Measurements from ENCODE around the gene EML4. TPM values are rescaled to one million over a fixed set of nuclear protein-coding genes. Genes with fewer than 3 reads are reported as not detected.

The EML4 gene
- total RNA-seq, 1 experiment from 2014 or later, result 31.2 TPM

DNA sequence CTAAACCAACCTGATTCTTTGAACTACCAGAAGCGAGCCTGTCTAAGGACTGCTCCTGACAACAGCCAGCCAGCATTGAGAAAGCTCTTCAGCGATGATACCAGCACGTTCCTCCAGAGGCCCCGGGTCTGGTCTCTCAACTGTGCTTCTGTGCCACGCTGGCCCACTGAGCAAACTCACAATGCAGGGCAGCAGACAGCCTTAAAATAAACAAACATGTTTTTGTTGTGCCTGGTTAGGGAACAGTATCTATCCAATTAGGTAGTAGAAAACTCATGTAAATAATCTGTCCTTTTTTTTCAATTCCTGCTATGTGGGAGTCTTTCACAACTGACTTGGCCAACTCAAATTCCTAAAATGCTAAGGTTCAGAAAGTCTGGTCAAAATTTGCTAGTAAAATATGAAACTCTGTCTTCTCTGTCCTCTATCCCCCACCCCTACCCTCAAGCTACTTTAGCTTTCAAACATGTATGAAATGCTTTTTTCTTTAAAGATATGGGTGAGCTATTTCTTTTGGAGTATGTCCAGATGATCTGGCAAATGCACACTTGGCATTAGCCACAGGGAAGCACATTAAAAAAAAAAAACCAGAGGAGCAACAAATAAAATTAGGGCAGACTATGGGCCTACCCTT, 21.4 kb upstream of the EML4 start:
- ChIA-PET CTCF (interaction anchor here (0.9 kb wide), 1 partner anchor 42 kb away, joined by 4 read pairs; no protein-coding TSS in a partner anchor), POLR2A (interaction anchor here (0.6 to 1.6 kb wide), 4 partner anchors 9 to 143 kb away, joined by 3 to 8 read pairs (median 4); no protein-coding TSS in a partner anchor)
- Mint-ChIP-seq H3K27ac (ENCODE audit: low read depth, unreplicated experiment) (peak overlapping the region; percentile 61), H3K36me3 (ENCODE audit: insufficient read depth, unreplicated experiment) (no peaks in the 10 kb centered on the region), H3K9me3 (ENCODE audit: unreplicated experiment) (no peaks in the 10 kb centered on the region), H3K4me1 (ENCODE audit: insufficient read depth, unreplicated experiment) (peaks cover 11% of the 10 kb centered on the region), H3K27me3 (ENCODE audit: insufficient read depth, unreplicated experiment) (no peaks in the 10 kb centered on the region), H3K4me3 (ENCODE audit: unreplicated experiment) (no peak overlapping the region)
- BruUV-seq (replicated peaks), result no TSS peak
- no peak for TF ChIP-seq CTCF (IDR thresholded peaks at IDR 0.05; ENCODE audit: unreplicated experiment)
- intact Hi-C loops (cut with micrococcal nuclease), result no loop called here
- DNase-seq (ENCODE audit: unreplicated experiment), result peak; percentile 35

DNA sequence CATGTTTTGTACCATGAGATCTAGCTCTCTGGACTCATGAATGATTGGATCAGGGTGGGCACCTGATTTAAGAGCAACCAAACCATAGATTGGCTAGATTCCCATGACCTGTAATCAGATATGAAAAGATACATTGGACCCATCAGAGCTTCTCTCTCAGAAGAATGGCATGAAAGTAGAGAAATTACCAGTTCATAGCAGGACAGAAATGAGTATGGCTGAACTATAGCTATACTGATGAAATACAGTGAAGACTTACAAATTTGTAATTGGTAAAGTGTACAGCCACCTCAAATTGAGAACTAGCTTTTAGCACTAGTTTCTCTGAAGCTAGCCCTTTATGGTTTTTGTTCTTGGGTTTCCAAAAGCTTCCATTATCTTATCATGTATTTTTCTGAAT, 19.0 kb upstream of the EML4 start:
- ChIA-PET CTCF (interaction anchor here (0.6 to 0.7 kb wide), 2 partner anchors 15 to 88 kb away, joined by 3 to 4 read pairs; no protein-coding TSS in a partner anchor), POLR2A (interaction anchor here (1.0 to 1.3 kb wide), 2 partner anchors 8 to 439 kb away, joined by 3 to 5 read pairs; no protein-coding TSS in a partner anchor)
- Mint-ChIP-seq H3K4me1 (ENCODE audit: insufficient read depth, unreplicated experiment) (peaks cover 6% of the 10 kb centered on the region), H3K9me3 (ENCODE audit: unreplicated experiment) (no peaks in the 10 kb centered on the region), H3K4me3 (ENCODE audit: unreplicated experiment) (no peak overlapping the region), H3K27ac (ENCODE audit: low read depth, unreplicated experiment) (no peak overlapping the region), H3K27me3 (ENCODE audit: insufficient read depth, unreplicated experiment) (no peaks in the 10 kb centered on the region), H3K36me3 (ENCODE audit: insufficient read depth, unreplicated experiment) (no peaks in the 10 kb centered on the region)
- TF ChIP-seq CTCF (IDR thresholded peaks at IDR 0.05; ENCODE audit: unreplicated experiment), result no peak
- no TSS peak for BruUV-seq (replicated peaks)
- no peak for DNase-seq (ENCODE audit: unreplicated experiment)
- intact Hi-C loops (cut with micrococcal nuclease), result no loop called here

DNA sequence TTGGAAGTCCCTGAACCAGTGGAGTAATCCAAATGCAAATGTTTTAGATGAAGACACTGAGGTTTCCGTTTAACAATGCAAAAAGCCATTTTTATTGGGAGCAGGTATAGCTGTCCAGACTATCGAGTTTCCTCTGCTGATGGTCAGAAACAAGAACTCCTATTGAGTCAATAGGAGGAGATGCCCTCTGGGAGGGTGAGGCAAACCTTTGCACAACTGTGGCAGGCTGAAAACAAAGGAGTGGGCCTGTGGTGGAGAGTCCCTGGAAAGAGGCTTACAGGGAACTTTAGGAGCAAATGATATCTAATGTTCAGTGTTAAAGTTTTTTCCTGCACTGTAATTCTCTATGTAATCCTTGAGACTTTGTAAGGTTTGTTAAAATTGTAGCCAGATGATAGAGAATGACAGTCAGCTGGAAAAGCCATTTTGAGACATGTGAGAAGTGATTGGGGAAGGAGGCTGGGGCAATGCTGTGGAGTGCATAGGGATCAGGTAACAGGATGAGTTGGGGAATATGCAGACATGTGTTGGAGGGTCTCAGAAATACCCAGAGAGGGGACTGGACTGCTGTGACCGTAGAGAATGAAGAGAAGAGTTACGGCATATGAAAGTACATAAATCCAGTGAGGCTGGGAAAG, 15.1 kb upstream of the EML4 start:
- Mint-ChIP-seq H3K9me3 (ENCODE audit: unreplicated experiment) (no peaks in the 10 kb centered on the region), H3K27ac (ENCODE audit: low read depth, unreplicated experiment) (no peak overlapping the region), H3K36me3 (ENCODE audit: insufficient read depth, unreplicated experiment) (no peaks in the 10 kb centered on the region), H3K27me3 (ENCODE audit: insufficient read depth, unreplicated experiment) (no peaks in the 10 kb centered on the region), H3K4me3 (ENCODE audit: unreplicated experiment) (no peak overlapping the region), H3K4me1 (ENCODE audit: insufficient read depth, unreplicated experiment) (no peaks in the 10 kb centered on the region)
- no peak for DNase-seq (ENCODE audit: unreplicated experiment)
- intact Hi-C loops (cut with micrococcal nuclease), result no loop called here
- BruUV-seq (replicated peaks), result no TSS peak
- CTCF ChIA-PET, result interaction anchor here (0.7 kb wide), 1 partner anchor 45 kb away, joined by 4 read pairs; no protein-coding TSS in a partner anchor
- POLR2A ChIA-PET, result interaction anchor here (0.8 to 1.5 kb wide), 2 partner anchors 12 to 13 kb away, joined by 3 read pairs; no protein-coding TSS in a partner anchor
- TF ChIP-seq CTCF (IDR thresholded peaks at IDR 0.05; ENCODE audit: unreplicated experiment), result no peak

DNA sequence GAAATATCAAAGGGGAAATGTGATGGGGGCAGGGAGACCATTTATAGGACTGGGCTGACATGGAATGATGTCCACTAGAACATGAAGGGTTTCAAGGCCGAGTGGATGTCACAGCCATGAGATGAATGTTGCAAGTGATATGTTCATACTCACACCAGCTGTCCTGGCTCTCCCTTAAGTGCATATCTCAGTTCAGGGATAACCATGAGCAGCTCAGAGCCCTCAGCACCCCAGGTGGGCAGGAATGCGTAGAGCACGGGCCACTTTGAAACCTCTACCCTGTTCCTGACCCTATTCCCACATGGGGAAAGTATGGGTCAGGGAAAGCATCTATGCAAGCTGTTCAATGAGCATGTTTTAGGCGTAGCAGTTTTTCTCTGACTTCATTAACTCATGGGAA, 12.4 kb upstream of the EML4 start:
- no peak for TF ChIP-seq CTCF (IDR thresholded peaks at IDR 0.05; ENCODE audit: unreplicated experiment)
- CTCF ChIA-PET, result interaction anchor here (0.6 to 0.9 kb wide), 3 partner anchors 10 to 169 kb away, joined by 3 to 8 read pairs (median 3); no protein-coding TSS in a partner anchor
- BruUV-seq (replicated peaks), result no TSS peak
- intact Hi-C loops (cut with micrococcal nuclease), result no loop called here
- Mint-ChIP-seq H3K4me1 (ENCODE audit: insufficient read depth, unreplicated experiment) (no peaks in the 10 kb centered on the region), H3K9me3 (ENCODE audit: unreplicated experiment) (no peaks in the 10 kb centered on the region), H3K27ac (ENCODE audit: low read depth, unreplicated experiment) (no peak overlapping the region), H3K27me3 (ENCODE audit: insufficient read depth, unreplicated experiment) (peaks cover 8% of the 10 kb centered on the region), H3K4me3 (ENCODE audit: unreplicated experiment) (no peak overlapping the region), H3K36me3 (ENCODE audit: insufficient read depth, unreplicated experiment) (no peaks in the 10 kb centered on the region)
- no peak for DNase-seq (ENCODE audit: unreplicated experiment)
- POLR2A ChIA-PET, result interaction anchor here (0.8 to 1.0 kb wide), 2 partner anchors 10 to 11 kb away, joined by 3 read pairs; no protein-coding TSS in a partner anchor

All from MCF 10A (cell line).